Testis (tissue), 2 donors: ENCODE data around the gene PXMP4.

Source experiments
- POLR2A ChIP-seq: fragments of 450-650 bp; IDR thresholded peaks from one replicate; pipeline ENCODE4 v1.6.1; 2017; ENCODE audit warnings: antibody characterized with exemption, mild to moderate bottlenecking, moderate library complexity
- TF ChIP-seq, protein P1 (sequence below), 3 experiments: fragments of 450-650 bp in 2 of 3; fragments of 200-600 bp in 1 of 3; sonication (generic) in 1 of 3; IDR thresholded peaks; one replicate each; pipeline ENCODE4 v1.5.1; 2016 to 2019; ENCODE audit warnings: antibody characterized with exemption in 3 of 3, mild to moderate bottlenecking in 2 of 3, moderate library complexity in 1 of 3

DNA sequence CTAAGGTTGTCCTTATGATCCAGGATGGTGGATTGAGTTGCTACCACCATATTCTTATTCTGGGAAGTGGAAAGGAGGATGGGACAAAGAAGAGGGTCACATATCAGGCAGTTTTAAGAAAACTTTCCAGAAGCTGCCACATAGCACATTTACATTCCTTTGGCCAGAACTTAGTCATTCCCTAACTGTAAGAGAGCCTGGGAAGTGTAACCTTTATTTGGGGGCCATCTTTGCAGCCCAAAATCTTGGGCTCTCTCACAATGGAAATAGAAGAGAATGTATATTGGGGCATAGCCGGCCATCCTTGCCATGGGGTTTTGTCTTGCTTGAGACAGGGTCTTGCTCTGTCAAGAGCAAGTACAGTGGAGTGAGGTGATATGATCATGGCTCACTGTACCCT is 20.1 kb upstream of the PXMP4 start:
- TF ChIP-seq, protein P1, sequence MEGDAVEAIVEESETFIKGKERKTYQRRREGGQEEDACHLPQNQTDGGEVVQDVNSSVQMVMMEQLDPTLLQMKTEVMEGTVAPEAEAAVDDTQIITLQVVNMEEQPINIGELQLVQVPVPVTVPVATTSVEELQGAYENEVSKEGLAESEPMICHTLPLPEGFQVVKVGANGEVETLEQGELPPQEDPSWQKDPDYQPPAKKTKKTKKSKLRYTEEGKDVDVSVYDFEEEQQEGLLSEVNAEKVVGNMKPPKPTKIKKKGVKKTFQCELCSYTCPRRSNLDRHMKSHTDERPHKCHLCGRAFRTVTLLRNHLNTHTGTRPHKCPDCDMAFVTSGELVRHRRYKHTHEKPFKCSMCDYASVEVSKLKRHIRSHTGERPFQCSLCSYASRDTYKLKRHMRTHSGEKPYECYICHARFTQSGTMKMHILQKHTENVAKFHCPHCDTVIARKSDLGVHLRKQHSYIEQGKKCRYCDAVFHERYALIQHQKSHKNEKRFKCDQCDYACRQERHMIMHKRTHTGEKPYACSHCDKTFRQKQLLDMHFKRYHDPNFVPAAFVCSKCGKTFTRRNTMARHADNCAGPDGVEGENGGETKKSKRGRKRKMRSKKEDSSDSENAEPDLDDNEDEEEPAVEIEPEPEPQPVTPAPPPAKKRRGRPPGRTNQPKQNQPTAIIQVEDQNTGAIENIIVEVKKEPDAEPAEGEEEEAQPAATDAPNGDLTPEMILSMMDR (IDR thresholded peaks at IDR 0.05), result no peak
- no peak for TF ChIP-seq POLR2A
